ENCODE data around the gene ZNF649.

ZNF649 gene

GRCh38 chr19:51887522-51888498, 17.0 kb downstream of the ZNF649 start, which contains the start of gene ZNF577:
Gene ZNF577 (minus strand): TSS chr19:51887951. CDS start chr19:51880382, 7,569 bp downstream.
- no peak for DNase-seq

GRCh38 chr19:51884713-51885112, 20.1 kb downstream of the ZNF649 start:
- no peak for DNase-seq

GRCh38 chr19:51882518-51882917, 22.3 kb downstream of the ZNF649 start:
- no peak for DNase-seq

- no peak for DNase-seq
Measured at GRCh38 chr19:51873097-51873496, 31.7 kb downstream of the ZNF649 start.

- DNase-seq: no peak
Measured at GRCh38 chr19:51861870-51862622, 42.8 kb downstream of the ZNF649 start.

Data from NCI-H2107 (cell line).